HepG2 (cell line): ENCODE results near the gene ZMYND8. TPM values are rescaled to one million over a fixed set of nuclear protein-coding genes. Genes with fewer than 3 reads are reported as not detected.

Experiments used
- AGO1 ChIP-seq: fragments of 200-400 bp; formaldehyde crosslinking; IDR thresholded peaks from 2 replicates; pipeline ENCODE4 v1.6.1; 2017; ENCODE audit warnings: mild to moderate bottlenecking, low read depth, low read length, moderate library complexity; ENCODE audit not compliant: poor library complexity, severe bottlenecking
- ARNT ChIP-seq: fragments of 450-650 bp; IDR thresholded peaks from 2 replicates; pipeline ENCODE4 v1.6.1; 2017
- ATRX ChIP-seq: sonication (generic); formaldehyde crosslinking; IDR thresholded peaks from 2 replicates; pipeline ENCODE4 v1.4.0; 2020; ENCODE audit warnings: missing genetic modification reagents, borderline replicate concordance
- BHLHE40 ChIP-seq: IDR thresholded peaks from 2 replicates; pipeline ENCODE4 v1.6.1; 2011; ENCODE audit warnings: low read length, improper control_type of control experiment
- CBFB ChIP-seq: sonication (generic); formaldehyde crosslinking; IDR thresholded peaks from 2 replicates; pipeline ENCODE4 v1.4.0; 2020; ENCODE audit warnings: missing genetic modification reagents
- FOSL1 ChIP-seq: sonication (generic); formaldehyde crosslinking; IDR thresholded peaks from 2 replicates; pipeline ENCODE4 v1.9.0; 2021; ENCODE audit warnings: missing genetic modification reagents, borderline replicate concordance
- GATAD1 ChIP-seq: IDR thresholded peaks from 2 replicates; pipeline ENCODE4 v1.6.1; 2016; ENCODE audit warnings: missing genetic modification reagents, missing compliant biosample characterization
- HOXD1 ChIP-seq: sonication (generic); formaldehyde crosslinking; IDR thresholded peaks from 2 replicates; pipeline ENCODE4 v1.5.0; 2020; ENCODE audit warnings: missing genetic modification reagents
- KDM2A ChIP-seq: sonication (generic); formaldehyde crosslinking; IDR thresholded peaks from 2 replicates; pipeline ENCODE4 v1.4.0; 2020; ENCODE audit warnings: low read depth, missing genetic modification reagents, borderline replicate concordance
- PBX2 ChIP-seq: IDR thresholded peaks from 2 replicates; pipeline ENCODE4 v1.6.1; 2016; ENCODE audit warnings: control low read depth
- POLR2A ChIP-seq, 2 experiments: IDR thresholded peaks; 2 replicates each; pipeline ENCODE4 v1.6.1; 2011; ENCODE audit warnings: low read depth in 2 of 2, low read length in 2 of 2, mild to moderate bottlenecking in 1 of 2, moderate library complexity in 1 of 2; ENCODE audit not compliant: insufficient read depth in 1 of 2
- SIN3B ChIP-seq: fragments of 150-350 bp; IDR thresholded peaks from 2 replicates; pipeline ENCODE4 v1.6.1; 2014; ENCODE audit warnings: low read length
- SP2 ChIP-seq: sonication (generic); formaldehyde crosslinking; IDR thresholded peaks from 2 replicates; pipeline ENCODE4 v1.5.1; 2020; ENCODE audit warnings: mild to moderate bottlenecking, missing genetic modification reagents
- TIGD3 ChIP-seq: sonication (generic); formaldehyde crosslinking; IDR thresholded peaks from 2 replicates; pipeline ENCODE4 v1.5.1; 2020; ENCODE audit warnings: mild to moderate bottlenecking, missing genetic modification reagents, borderline replicate concordance
- ZNF451 ChIP-seq: sonication (generic); formaldehyde crosslinking; IDR thresholded peaks from 2 replicates; pipeline ENCODE4 v1.5.0; 2020; ENCODE audit warnings: mild to moderate bottlenecking, missing genetic modification reagents
- ZNF574 ChIP-seq: sonication (generic); formaldehyde crosslinking; IDR thresholded peaks from 2 replicates; pipeline ENCODE4 v1.4.0; 2020; ENCODE audit warnings: missing genetic modification reagents
- ZNF740 ChIP-seq: sonication (generic); formaldehyde crosslinking; IDR thresholded peaks from 2 replicates; pipeline ENCODE4 v1.4.0; 2020; ENCODE audit warnings: missing genetic modification reagents
- ZNF891 ChIP-seq: sonication (generic); formaldehyde crosslinking; IDR thresholded peaks from 2 replicates; pipeline ENCODE4 v1.5.0; 2020; ENCODE audit warnings: mild to moderate bottlenecking, missing genetic modification reagents
- polyA plus RNA-seq, 8 experiments: library from polyadenylated mRNA; depleted of rRNA in 3 of 8; stranded (reverse) in 7 of 8; unstranded in 1 of 8; fragments of >200 nt; fragmentation: Illumina TruSeq in 4 of 8; extraction: Trizol in 4 of 8; gene quantifications; 2 replicates each; pipeline versions ENCODE4 v1.2.1 to v1.2.3, GENCODE V29; 2011 to 2016; ENCODE audit warnings: low read depth in 4 of 8, missing spikeins in 1 of 8, mixed read lengths in 1 of 8; ENCODE audit not compliant: insufficient read depth in 1 of 8
- total RNA-seq, 5 experiments: library from RNA; depleted of rRNA; stranded (reverse); fragments of >200 nt; fragmentation: Illumina TruSeq; extraction: Trizol; gene quantifications; 2 replicates each; pipeline ENCODE4 v1.2.3, GENCODE V29; 2016; ENCODE audit warnings: low read depth in 1 of 5
- TF ChIP-seq, protein P1 (sequence below): sonication (generic); formaldehyde crosslinking; IDR thresholded peaks from 2 replicates; pipeline ENCODE4 v1.8.1; 2023; ENCODE audit warnings: missing genetic modification reagents, inconsistent platforms, borderline replicate concordance
- TF ChIP-seq, protein P2 (sequence below): sonication (generic); formaldehyde crosslinking; IDR thresholded peaks from 2 replicates; pipeline ENCODE4 v1.5.1; 2020; ENCODE audit warnings: missing genetic modification reagents, mild to moderate bottlenecking, borderline replicate concordance
- TF ChIP-seq, protein P3 (sequence below): IDR thresholded peaks from 2 replicates; pipeline ENCODE4 v1.6.1; 2018; ENCODE audit warnings: missing genetic modification reagents, mild to moderate bottlenecking, missing compliant biosample characterization

The ZMYND8 gene
- total and polyA plus RNA-seq, 2 of the 13 experiments (the other 11 are each of a cell fraction or from before 2014, with no cell fraction given) = 53.9 to 84.7 TPM

- TF ChIP-seq, protein P1, sequence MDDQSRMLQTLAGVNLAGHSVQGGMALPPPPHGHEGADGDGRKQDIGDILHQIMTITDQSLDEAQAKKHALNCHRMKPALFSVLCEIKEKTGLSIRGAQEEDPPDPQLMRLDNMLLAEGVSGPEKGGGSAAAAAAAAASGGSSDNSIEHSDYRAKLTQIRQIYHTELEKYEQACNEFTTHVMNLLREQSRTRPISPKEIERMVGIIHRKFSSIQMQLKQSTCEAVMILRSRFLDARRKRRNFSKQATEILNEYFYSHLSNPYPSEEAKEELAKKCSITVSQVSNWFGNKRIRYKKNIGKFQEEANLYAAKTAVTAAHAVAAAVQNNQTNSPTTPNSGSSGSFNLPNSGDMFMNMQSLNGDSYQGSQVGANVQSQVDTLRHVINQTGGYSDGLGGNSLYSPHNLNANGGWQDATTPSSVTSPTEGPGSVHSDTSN (CRISPR knock-in tag) = no peak; the same call in 1 of the 2 replicates
- TF ChIP-seq ZNF891 (CRISPR knock-in tag) = peak; percentile 59; the same call in 1 of the 2 replicates
- TF ChIP-seq BHLHE40 = no peak
- TF ChIP-seq GATAD1 = no peak
- TF ChIP-seq SP2 (CRISPR knock-in tag) = no peak
- TF ChIP-seq TIGD3 (CRISPR knock-in tag) = no peak
- no peak for TF ChIP-seq ARNT
- peak; percentile 28 to 30; a peak in 3 of 4 replicates for TF ChIP-seq POLR2A (IDR thresholded peaks at IDR 0.05; ENCODE audit: insufficient read depth in 1 of 2, low read depth in 2 of 2, low read length in 2 of 2)
- 0 out of 2 replicates have a peak, but pooled peaks have one; percentile 6 for TF ChIP-seq ZNF451 (CRISPR knock-in tag)
- no peak for TF ChIP-seq SIN3B
- TF ChIP-seq, protein P2, sequence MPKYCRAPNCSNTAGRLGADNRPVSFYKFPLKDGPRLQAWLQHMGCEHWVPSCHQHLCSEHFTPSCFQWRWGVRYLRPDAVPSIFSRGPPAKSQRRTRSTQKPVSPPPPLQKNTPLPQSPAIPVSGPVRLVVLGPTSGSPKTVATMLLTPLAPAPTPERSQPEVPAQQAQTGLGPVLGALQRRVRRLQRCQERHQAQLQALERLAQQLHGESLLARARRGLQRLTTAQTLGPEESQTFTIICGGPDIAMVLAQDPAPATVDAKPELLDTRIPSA = no peak
- no peak for TF ChIP-seq ATRX (CRISPR knock-in tag)
- TF ChIP-seq, protein P3, sequence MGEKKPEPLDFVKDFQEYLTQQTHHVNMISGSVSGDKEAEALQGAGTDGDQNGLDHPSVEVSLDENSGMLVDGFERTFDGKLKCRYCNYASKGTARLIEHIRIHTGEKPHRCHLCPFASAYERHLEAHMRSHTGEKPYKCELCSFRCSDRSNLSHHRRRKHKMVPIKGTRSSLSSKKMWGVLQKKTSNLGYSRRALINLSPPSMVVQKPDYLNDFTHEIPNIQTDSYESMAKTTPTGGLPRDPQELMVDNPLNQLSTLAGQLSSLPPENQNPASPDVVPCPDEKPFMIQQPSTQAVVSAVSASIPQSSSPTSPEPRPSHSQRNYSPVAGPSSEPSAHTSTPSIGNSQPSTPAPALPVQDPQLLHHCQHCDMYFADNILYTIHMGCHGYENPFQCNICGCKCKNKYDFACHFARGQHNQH = peak; percentile 50; the same call in 1 of the 2 replicates
- no peak; the same call in 1 of the 2 replicates for TF ChIP-seq ZNF574
- TF ChIP-seq CBFB (CRISPR knock-in tag) = no peak
- no peak for TF ChIP-seq HOXD1 (CRISPR knock-in tag)
- no peak for TF ChIP-seq AGO1
- TF ChIP-seq FOSL1 = no peak
- no peak for TF ChIP-seq ZNF740
- no peak for TF ChIP-seq PBX2
- TF ChIP-seq KDM2A (CRISPR knock-in tag) = peak; percentile 34; the same call in 1 of the 2 replicates
Measured at GRCh38 chr20:47318586-47319516, 37.6 kb downstream of the ZMYND8 start (continued).
